ENCODE data around the gene RBFOX1. TPM values are rescaled to one million over a fixed set of nuclear protein-coding genes. Genes with fewer than 3 reads are reported as not detected.

RBFOX1 gene
- total and polyA plus RNA-seq, 2 donors from 2014 or later, result 0.24 to 0.66 TPM

DNA sequence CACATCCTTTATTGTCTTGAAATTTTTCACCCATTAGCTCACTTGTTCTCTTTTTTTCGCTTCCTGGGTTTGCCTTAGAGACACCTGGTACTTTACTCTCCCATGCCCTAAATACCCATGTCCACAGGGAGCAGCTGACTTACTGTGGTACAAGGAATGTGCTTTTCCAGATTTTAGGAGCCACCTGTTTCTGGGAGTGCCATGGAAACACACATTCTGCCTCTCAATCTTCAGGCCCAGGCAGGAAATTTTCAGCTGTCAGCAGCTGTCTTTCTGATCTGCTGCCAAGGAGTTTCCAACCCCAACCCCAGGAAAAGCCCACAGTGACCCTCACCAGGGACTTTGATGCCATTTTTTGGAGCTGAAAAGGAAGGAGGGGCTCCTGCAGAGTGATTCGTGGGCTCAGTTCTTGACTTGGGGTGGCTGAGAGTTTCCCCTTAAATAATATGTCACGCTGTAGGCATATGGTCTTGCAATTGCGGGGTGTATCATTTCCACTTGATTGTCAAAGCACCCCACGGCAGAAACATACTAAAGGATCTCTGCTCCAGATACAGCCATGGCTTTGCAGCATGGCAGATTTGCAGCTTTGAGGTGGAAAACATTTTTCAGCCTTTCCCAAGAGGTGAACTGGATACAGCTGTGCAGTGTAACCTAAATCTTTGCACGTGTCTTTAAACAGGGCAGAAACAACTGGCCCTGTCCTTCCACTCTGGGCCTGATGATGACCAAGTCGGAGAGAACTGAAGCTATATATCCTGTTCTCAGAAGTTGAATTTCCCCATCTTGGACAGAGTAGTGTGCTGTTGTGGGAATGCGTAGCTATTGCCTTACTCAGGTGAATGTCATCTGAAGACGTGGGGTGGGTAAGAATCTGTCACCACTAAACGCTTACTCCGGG lies 19.2 kb downstream of the RBFOX1 start:
- Histone ChIP-seq H3K9ac (ENCODE audit: low read length in 3 of 3) (no peak overlapping the region), H3K4me3 (ENCODE audit: low read length in 3 of 3) (no peak overlapping the region), H3K36me3 (ENCODE audit: control insufficient read depth in 2 of 3, insufficient read depth in 3 of 3, low read length in 3 of 3) (no peaks in the 10 kb centered on the region), H3K27me3 (ENCODE audit: control insufficient read depth, insufficient read depth, low read length) (no peaks in the 10 kb centered on the region), H3K27ac (ENCODE audit: low read depth in 2 of 2, low read length in 2 of 2) (no peak overlapping the region), H3K4me1 (ENCODE audit: control insufficient read depth in 2 of 3, insufficient read depth in 2 of 3, low read depth in 1 of 3, low read length in 3 of 3) (no peaks in the 10 kb centered on the region), H3K9me3 (ENCODE audit: control insufficient read depth in 2 of 3, insufficient read depth in 1 of 3, low read length in 3 of 3) (no peaks in the 10 kb centered on the region)
- FAIRE-seq (no peak), DNase-seq (peak in 1 of 5 donors; percentile 12)
- intact Hi-C loops (cut with DNase I), result no loop called here
- TF ChIP-seq, protein P1, sequence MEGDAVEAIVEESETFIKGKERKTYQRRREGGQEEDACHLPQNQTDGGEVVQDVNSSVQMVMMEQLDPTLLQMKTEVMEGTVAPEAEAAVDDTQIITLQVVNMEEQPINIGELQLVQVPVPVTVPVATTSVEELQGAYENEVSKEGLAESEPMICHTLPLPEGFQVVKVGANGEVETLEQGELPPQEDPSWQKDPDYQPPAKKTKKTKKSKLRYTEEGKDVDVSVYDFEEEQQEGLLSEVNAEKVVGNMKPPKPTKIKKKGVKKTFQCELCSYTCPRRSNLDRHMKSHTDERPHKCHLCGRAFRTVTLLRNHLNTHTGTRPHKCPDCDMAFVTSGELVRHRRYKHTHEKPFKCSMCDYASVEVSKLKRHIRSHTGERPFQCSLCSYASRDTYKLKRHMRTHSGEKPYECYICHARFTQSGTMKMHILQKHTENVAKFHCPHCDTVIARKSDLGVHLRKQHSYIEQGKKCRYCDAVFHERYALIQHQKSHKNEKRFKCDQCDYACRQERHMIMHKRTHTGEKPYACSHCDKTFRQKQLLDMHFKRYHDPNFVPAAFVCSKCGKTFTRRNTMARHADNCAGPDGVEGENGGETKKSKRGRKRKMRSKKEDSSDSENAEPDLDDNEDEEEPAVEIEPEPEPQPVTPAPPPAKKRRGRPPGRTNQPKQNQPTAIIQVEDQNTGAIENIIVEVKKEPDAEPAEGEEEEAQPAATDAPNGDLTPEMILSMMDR (IDR thresholded peaks at IDR 0.05; ENCODE audit: borderline replicate concordance, extremely low read depth, insufficient read depth), result no peak

- no peaks in the 10 kb centered on the region for H3K4me1 ChIP-seq (ENCODE audit: control insufficient read depth in 2 of 3, insufficient read depth in 2 of 3, low read depth in 1 of 3, low read length in 3 of 3)
- no peak overlapping the region for H3K27ac ChIP-seq (ENCODE audit: low read depth in 2 of 2, low read length in 2 of 2)
- intact Hi-C loops (cut with DNase I), result no loop called here
- no peak overlapping the region for H3K9ac ChIP-seq (ENCODE audit: low read length in 3 of 3)
- FAIRE-seq (no peak), DNase-seq (no peak)
- no peak overlapping the region for H3K4me3 ChIP-seq (ENCODE audit: low read length in 3 of 3)
- H3K9me3 ChIP-seq (ENCODE audit: control insufficient read depth in 2 of 3, insufficient read depth in 1 of 3, low read length in 3 of 3), result no peaks in the 10 kb centered on the region
- H3K27me3 ChIP-seq (ENCODE audit: control insufficient read depth, insufficient read depth, low read length), result no peaks in the 10 kb centered on the region
- TF ChIP-seq, protein P1 (IDR thresholded peaks at IDR 0.05; ENCODE audit: borderline replicate concordance, extremely low read depth, insufficient read depth), result no peak
- H3K36me3 ChIP-seq (ENCODE audit: control insufficient read depth in 2 of 3, insufficient read depth in 3 of 3, low read length in 3 of 3), result no peaks in the 10 kb centered on the region
These were observed 23.1 kb downstream of the RBFOX1 start for GRCh38 chr16:7355758-7356157.

- Histone ChIP-seq H3K9ac (ENCODE audit: low read length in 3 of 3) (no peak overlapping the region), H3K4me1 (ENCODE audit: control insufficient read depth in 2 of 3, insufficient read depth in 2 of 3, low read depth in 1 of 3, low read length in 3 of 3) (no peaks in the 10 kb centered on the region), H3K27ac (ENCODE audit: low read depth in 2 of 2, low read length in 2 of 2) (no peak overlapping the region), H3K4me3 (ENCODE audit: low read length in 3 of 3) (no peak overlapping the region), H3K36me3 (ENCODE audit: control insufficient read depth in 2 of 3, insufficient read depth in 3 of 3, low read length in 3 of 3) (no peaks in the 10 kb centered on the region), H3K27me3 (ENCODE audit: control insufficient read depth, insufficient read depth, low read length) (no peaks in the 10 kb centered on the region), H3K9me3 (ENCODE audit: control insufficient read depth in 2 of 3, insufficient read depth in 1 of 3, low read length in 3 of 3) (no peaks in the 10 kb centered on the region)
- TF ChIP-seq, protein P1 (IDR thresholded peaks at IDR 0.05; ENCODE audit: borderline replicate concordance, extremely low read depth, insufficient read depth), result no peak
- DNase-seq (no peak), FAIRE-seq (peak; percentile 60)
- intact Hi-C loops (cut with DNase I), result no loop called here
These were observed 28.9 kb downstream of the RBFOX1 start for GRCh38 chr16:7361416-7362129.
